ENCODE measurements around the gene LRRC55.

GRCh38 chr11:57153448-57153847 is 28.3 kb upstream of the LRRC55 start:
- no peak for TF ChIP-seq POLR2A (IDR thresholded peaks at IDR 0.05; ENCODE audit: low read depth, low read length)
- no peak for TF ChIP-seq POLR2AphosphoS5 (IDR thresholded peaks at IDR 0.05; ENCODE audit: low read depth, low read length)
- no peak for TF ChIP-seq TAF1 (IDR thresholded peaks at IDR 0.05; ENCODE audit: borderline replicate concordance, low read depth, low read length)

All from GM12892 (cell line).